Choroid plexus epithelial cell (primary cell): ENCODE data around the gene ZNF514.
A peak's percentile ranks its signal among the peaks of the same experiment; 100 is the strongest.

ENCODE experiments used
- DNase-seq: peaks from one replicate; pipeline ENCODE4 v3.0.0-alpha.2; 2010; ENCODE audit warnings: low read depth
- H3K4me3 ChIP-seq: 2 replicates; pipeline ENCODE4 v1.5.1; 2011; ENCODE audit warnings: low read depth, mild to moderate bottlenecking, control low read depth, low read length, moderate library complexity
- CTCF ChIP-seq: conservative IDR thresholded peaks from 2 replicates; pipeline ENCODE4 v1.5.1; 2011; ENCODE audit warnings: low read depth, mild to moderate bottlenecking, control low read depth, inconsistent platforms, low read length, moderate library complexity

ZNF514 gene

GRCh38 chr2:95166065-95166763 is 6.6 kb upstream of the ZNF514 start:
- no peak for TF ChIP-seq CTCF
- DNase-seq: no peak
- H3K4me3 ChIP-seq: peak overlapping the region; percentile 80

GRCh38 chr2:95165371-95166064 is 5.9 kb upstream of the ZNF514 start, which contains the start of gene ZNF2:
Gene ZNF2 (plus strand): TSS chr2:95165809. CDS start chr2:95176227, 10,418 bp downstream.
- DNase-seq: peak; percentile 99
- H3K4me3 ChIP-seq: peak within 1 kb of the TSS; percentile 80
- TF ChIP-seq CTCF: peak; percentile 17

- peak overlapping the region; percentile 80 for H3K4me3 ChIP-seq
- TF ChIP-seq CTCF: no peak
- no peak for DNase-seq
These were observed 5.4 kb upstream of the ZNF514 start for GRCh38 chr2:95165030-95165370.

GRCh38 chr2:95158891-95159619 is 593 bp downstream of the ZNF514 start:
- no peak for TF ChIP-seq CTCF
- peak overlapping the region; percentile 76 for H3K4me3 ChIP-seq
- DNase-seq: peak; percentile 56

- no peak for DNase-seq
- H3K4me3 ChIP-seq: peak overlapping the region; percentile 76
- no peak for TF ChIP-seq CTCF
These were observed 1.2 kb downstream of the ZNF514 start for GRCh38 chr2:95158441-95158840.

- DNase-seq: peak; percentile 8
- no peak overlapping the region for H3K4me3 ChIP-seq
- no peak for TF ChIP-seq CTCF
These were observed 10.2 kb downstream of the ZNF514 start for GRCh38 chr2:95149397-95149984.
